Transverse colon (tissue), 4 donors: ENCODE measurements around the gene CRACDL. TPM values are rescaled to one million over a fixed set of nuclear protein-coding genes. Genes with fewer than 3 reads are reported as not detected.

Experiments used
- DNase-seq: peaks from one replicate; pipeline ENCODE4 v3.0.0-alpha.2; 2019
- H3K27ac ChIP-seq, 4 donors: fragments of 200-600 bp; sonication (generic); 2 replicates each; pipeline ENCODE4 v1.5.1; 2016 to 2018; ENCODE audit warnings: inconsistent platforms in 4 of 4
- H3K27me3 ChIP-seq: fragments of 200-600 bp; sonication (generic); 2 replicates; pipeline ENCODE4 v1.5.1; 2017; ENCODE audit warnings: inconsistent platforms
- H3K36me3 ChIP-seq, 4 donors: fragments of 200-600 bp; sonication (generic); 2 replicates each; pipeline ENCODE4 v1.5.1; 2017 to 2019; ENCODE audit warnings: inconsistent platforms in 4 of 4
- H3K4me1 ChIP-seq, 4 donors: fragments of 200-600 bp; sonication (generic); 2 replicates each; pipeline ENCODE4 v1.5.1; 2017 to 2020; ENCODE audit warnings: inconsistent platforms in 4 of 4
- H3K4me3 ChIP-seq, 4 donors: fragments of 200-600 bp; sonication (generic); 1 replicate in 1 of 4; 2 replicates in 3 of 4; pipeline versions ENCODE4 v1.5.1 to v1.6.1; 2017 to 2019; ENCODE audit warnings: inconsistent platforms in 4 of 4
- H3K9me3 ChIP-seq, 2 donors: fragments of 200-600 bp; sonication (generic); 2 replicates each; pipeline ENCODE4 v1.5.1; 2017 to 2019; ENCODE audit warnings: inconsistent platforms in 2 of 2
- EP300 ChIP-seq: sonication (generic); formaldehyde crosslinking; IDR thresholded peaks from one replicate; pipeline ENCODE4 v1.6.1; 2017; ENCODE audit warnings: antibody characterized with exemption, low read depth
- POLR2A ChIP-seq: fragments of 450-650 bp; IDR thresholded peaks from one replicate; pipeline ENCODE4 v1.6.1; 2016; ENCODE audit warnings: antibody characterized with exemption, mild to moderate bottlenecking, moderate library complexity
- POLR2AphosphoS5 ChIP-seq, 3 donors: sonication (generic); formaldehyde crosslinking; IDR thresholded peaks; one replicate each; pipeline ENCODE4 v1.6.1; 2016; ENCODE audit warnings: antibody characterized with exemption in 3 of 3
- WGBS, 2 donors: methylation state at CpG; one replicate each; pipeline ENCODE4 v1.1.5; 2018; ENCODE audit warnings: low coverage in 1 of 2; 5-methylcytosine and 5-hydroxymethylcytosine counted together
- in situ Hi-C, 4 donors: fragments of 200-750 bp; cut with MboI; loops; one replicate each; pipeline versions ENCODE4 v1.15.0 to v1.15.1; 2017; ENCODE audit warnings: low sequenced_read_pairs in 3 of 4, low pct_ligation_motif_present in 1 of 4, low pct_unique_long_range_greater_than_20kb in 1 of 4
- intact Hi-C: fragments of 100-400 bp; cut with DNase I; formaldehyde crosslinking; loops from one replicate; pipeline ENCODE4 v1.15.1; 2023; ENCODE audit warnings: low total_unique reads
- total RNA-seq, 4 donors: library from RNA; depleted of rRNA; stranded (reverse); fragments of >200 nt; gene quantifications; one replicate each; pipeline ENCODE4 v1.1.0, GENCODE V29; 2016
- TF ChIP-seq, protein P1 (sequence below), 5 experiments: fragments of 200-600 bp in 3 of 5; fragments of 450-650 bp in 2 of 5; sonication (generic) in 3 of 5; IDR thresholded peaks; 1 replicate in 2 of 5; 2 replicates in 3 of 5; pipeline ENCODE4 v1.5.1; 2016 to 2017; ENCODE audit warnings: antibody characterized with exemption in 5 of 5, inconsistent platforms in 3 of 5, mild to moderate bottlenecking in 2 of 5, moderate library complexity in 1 of 5

Gene CRACDL
- total RNA-seq, 4 donors from 2014 or later, result 15.1 to 21.3 (median 16.9) TPM

DNA sequence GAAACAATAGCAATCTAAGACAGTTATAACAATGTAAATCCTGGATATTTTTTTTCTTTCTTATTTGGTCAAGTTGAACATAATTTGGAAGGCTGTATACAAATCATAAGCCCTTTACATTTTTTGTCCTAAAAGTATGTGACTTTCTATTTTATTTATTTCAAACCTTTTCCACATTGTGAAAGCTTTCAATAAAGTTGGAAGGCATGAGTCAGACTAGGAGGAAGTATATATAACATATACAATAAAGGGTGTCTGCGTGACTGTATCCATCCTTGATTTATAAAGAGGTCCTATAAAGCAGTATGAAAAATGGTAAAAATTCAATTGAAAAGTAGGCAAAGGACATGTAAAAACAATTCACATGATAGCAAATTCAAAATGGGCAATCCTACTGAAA lies 44.4 kb downstream of the CRACDL start:
- H3K27me3 ChIP-seq, result no peaks in the 10 kb centered on the region
- no peak overlapping the region for H3K4me3 ChIP-seq
- no peaks in the 10 kb centered on the region for H3K4me1 ChIP-seq
- DNase-seq, result no peak
- in situ Hi-C loops (no loop called here), intact Hi-C loops (no loop called here)
- TF ChIP-seq POLR2AphosphoS5 (IDR thresholded peaks at IDR 0.05), result no peak
- TF ChIP-seq POLR2A, result no peak
- TF ChIP-seq, protein P1, sequence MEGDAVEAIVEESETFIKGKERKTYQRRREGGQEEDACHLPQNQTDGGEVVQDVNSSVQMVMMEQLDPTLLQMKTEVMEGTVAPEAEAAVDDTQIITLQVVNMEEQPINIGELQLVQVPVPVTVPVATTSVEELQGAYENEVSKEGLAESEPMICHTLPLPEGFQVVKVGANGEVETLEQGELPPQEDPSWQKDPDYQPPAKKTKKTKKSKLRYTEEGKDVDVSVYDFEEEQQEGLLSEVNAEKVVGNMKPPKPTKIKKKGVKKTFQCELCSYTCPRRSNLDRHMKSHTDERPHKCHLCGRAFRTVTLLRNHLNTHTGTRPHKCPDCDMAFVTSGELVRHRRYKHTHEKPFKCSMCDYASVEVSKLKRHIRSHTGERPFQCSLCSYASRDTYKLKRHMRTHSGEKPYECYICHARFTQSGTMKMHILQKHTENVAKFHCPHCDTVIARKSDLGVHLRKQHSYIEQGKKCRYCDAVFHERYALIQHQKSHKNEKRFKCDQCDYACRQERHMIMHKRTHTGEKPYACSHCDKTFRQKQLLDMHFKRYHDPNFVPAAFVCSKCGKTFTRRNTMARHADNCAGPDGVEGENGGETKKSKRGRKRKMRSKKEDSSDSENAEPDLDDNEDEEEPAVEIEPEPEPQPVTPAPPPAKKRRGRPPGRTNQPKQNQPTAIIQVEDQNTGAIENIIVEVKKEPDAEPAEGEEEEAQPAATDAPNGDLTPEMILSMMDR (IDR thresholded peaks at IDR 0.05), result no peak
- peaks cover 6 to 11% of the 10 kb centered on the region in 2 donors for H3K9me3 ChIP-seq
- no peaks in the 10 kb centered on the region for H3K36me3 ChIP-seq
- 71 to 74% methylated on average over 1 of the region's 1 CpG for WGBS, 2 donors
- H3K27ac ChIP-seq, result no peak overlapping the region

DNA sequence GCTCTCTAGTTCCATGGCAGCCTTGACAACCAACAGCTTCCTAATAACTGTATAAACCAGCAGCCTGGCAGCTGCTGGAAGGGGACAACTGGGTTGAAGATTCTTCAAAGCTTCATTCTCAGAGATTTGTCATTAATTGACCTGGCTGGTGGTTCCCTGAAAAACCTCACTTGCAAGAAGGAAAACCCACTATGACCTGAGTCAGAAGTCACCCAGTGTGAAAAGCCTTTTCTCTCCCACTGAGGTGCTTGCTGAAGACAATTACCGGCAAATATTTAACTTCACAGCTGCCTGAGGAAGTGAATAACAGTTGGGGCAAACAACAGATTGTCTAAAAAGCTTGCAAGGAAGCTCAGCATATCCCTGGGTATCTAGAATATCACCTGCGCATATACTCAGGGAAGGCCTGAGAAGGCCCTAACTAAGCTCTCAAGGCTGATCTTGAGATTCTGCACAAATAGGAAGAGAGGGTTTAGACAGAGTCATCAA lies 49.9 kb downstream of the CRACDL start:
- Histone ChIP-seq H3K27ac (no peak overlapping the region), H3K4me3 (no peak overlapping the region), H3K27me3 (no peaks in the 10 kb centered on the region), H3K36me3 (no peaks in the 10 kb centered on the region), H3K9me3 (peaks cover 13 to 19% of the 10 kb centered on the region in 2 donors), H3K4me1 (no peaks in the 10 kb centered on the region)
- 100% methylated on average over 2 of the region's 2 CpGs for WGBS, 2 donors
- TF ChIP-seq, protein P1 (IDR thresholded peaks at IDR 0.05), result no peak
- TF ChIP-seq POLR2AphosphoS5 (IDR thresholded peaks at IDR 0.05), result no peak
- TF ChIP-seq POLR2A, result no peak
- no peak for TF ChIP-seq EP300
- no peak for DNase-seq
- in situ Hi-C loops (no loop called here), intact Hi-C loops (no loop called here)

DNA sequence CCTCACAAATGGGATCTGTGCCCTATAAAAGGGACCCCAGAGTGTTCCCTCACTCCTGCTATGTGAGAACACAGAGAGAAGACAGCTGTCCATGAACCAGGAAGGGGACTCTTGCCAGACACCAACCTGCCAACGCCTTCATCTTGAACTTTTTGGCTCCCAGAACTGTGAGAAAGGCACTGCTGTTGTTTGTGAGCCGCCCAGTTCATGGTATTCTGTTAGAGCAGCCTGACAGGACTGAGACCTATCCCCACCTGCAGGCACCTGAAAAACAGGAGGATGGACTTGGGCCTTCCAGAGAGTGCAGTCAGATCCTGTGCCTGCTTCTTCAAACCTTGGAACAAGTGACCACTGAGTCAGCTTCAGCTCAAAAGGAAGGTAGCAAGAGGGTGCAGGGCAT lies 51.4 kb downstream of the CRACDL start:
- H3K27ac ChIP-seq, result no peak overlapping the region
- no peak for DNase-seq
- H3K9me3 ChIP-seq, result peaks cover 13 to 19% of the 10 kb centered on the region in 2 donors
- H3K4me3 ChIP-seq, result no peak overlapping the region
- WGBS, 2 donors, result 74% methylated on average over 2 of the region's 2 CpGs; no CpG with 5 or more reads in 1 of the 2 donors
- intact Hi-C loops, result no loop called here
- no peaks in the 10 kb centered on the region for H3K36me3 ChIP-seq
- H3K4me1 ChIP-seq, result no peaks in the 10 kb centered on the region
- in situ Hi-C loops, result no loop called here
- H3K27me3 ChIP-seq, result no peaks in the 10 kb centered on the region
- TF ChIP-seq POLR2AphosphoS5 (IDR thresholded peaks at IDR 0.05), result no peak
- TF ChIP-seq, protein P1 (IDR thresholded peaks at IDR 0.05), result no peak
- no peak for TF ChIP-seq EP300
- no peak for TF ChIP-seq POLR2A

DNA sequence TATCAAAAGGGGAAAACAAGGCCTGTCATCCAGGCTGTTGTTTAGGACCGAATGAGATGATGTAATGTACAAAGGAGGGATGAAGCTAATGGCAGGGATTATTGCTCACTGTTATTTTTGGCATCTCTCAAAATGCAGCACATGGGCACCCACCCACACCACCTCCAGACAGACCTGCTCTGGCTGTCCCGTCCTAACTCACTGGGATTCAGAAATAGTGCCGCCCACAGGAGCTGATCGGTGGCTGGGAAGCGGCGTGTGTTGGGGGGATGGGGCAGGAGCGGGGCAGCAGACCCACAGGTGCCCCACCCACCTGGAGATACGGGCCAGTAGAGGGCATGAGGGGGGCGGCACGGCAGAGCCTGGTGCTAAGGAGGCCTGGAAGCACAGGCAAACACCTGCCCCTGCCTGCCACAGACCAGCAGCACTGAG lies 52.2 kb downstream of the CRACDL start:
- Histone ChIP-seq H3K27ac (no peak overlapping the region), H3K4me1 (no peaks in the 10 kb centered on the region), H3K4me3 (no peak overlapping the region), H3K9me3 (peaks cover 13 to 19% of the 10 kb centered on the region in 2 donors), H3K36me3 (no peaks in the 10 kb centered on the region), H3K27me3 (no peaks in the 10 kb centered on the region)
- WGBS, 2 donors, result 85% methylated on average over 10 of the region's 10 CpGs; no CpG with 5 or more reads in 1 of the 2 donors
- intact Hi-C loops (no loop called here), in situ Hi-C loops (no loop called here)
- no peak for DNase-seq
- TF ChIP-seq, protein P1 (IDR thresholded peaks at IDR 0.05), result no peak
- no peak for TF ChIP-seq EP300
- no peak for TF ChIP-seq POLR2AphosphoS5 (IDR thresholded peaks at IDR 0.05)
- TF ChIP-seq POLR2A, result no peak
